Cardiac atrium fibroblast (primary cell): Measurements from ENCODE around the gene PTPN11. TPM values are rescaled to one million over a fixed set of nuclear protein-coding genes. Genes with fewer than 3 reads are reported as not detected.

ENCODE experiments used
- total RNA-seq: library from RNA; depleted of rRNA; stranded (reverse); fragments of >200 nt; gene quantifications from 2 replicates; pipeline ENCODE4 v1.2.3, GENCODE V29; 2015

Gene PTPN11
- 56.5 and 79.4 TPM in 2 replicates for total RNA-seq

DNA sequence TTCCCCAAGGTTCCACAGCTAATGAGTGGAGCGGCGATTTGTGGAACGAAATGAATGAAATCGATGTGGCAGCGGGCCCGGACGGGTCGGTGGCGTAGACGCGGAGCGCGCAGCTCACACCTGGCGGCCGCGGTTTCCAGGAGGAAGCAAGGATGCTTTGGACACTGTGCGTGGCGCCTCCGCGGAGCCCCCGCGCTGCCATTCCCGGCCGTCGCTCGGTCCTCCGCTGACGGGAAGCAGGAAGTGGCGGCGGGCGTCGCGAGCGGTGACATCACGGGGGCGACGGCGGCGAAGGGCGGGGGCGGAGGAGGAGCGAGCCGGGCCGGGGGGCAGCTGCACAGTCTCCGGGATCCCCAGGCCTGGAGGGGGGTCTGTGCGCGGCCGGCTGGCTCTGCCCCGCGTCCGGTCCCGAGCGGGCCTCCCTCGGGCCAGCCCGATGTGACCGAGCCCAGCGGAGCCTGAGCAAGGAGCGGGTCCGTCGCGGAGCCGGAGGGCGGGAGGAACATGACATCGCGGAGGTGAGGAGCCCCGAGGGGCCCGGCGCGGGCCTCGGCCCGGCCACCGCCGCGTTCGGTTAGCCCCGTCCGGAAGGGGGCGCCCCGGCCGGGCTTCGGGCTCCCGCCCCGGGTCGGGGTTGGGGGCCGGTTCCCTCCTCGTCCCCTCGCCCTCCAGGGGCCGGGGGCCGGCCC is at the start of gene PTPN11:
Gene PTPN11 (plus strand): TSS at position 340 of the 689 bp plus-strand sequence. CDS start 165 bp downstream, at position 505.

DNA sequence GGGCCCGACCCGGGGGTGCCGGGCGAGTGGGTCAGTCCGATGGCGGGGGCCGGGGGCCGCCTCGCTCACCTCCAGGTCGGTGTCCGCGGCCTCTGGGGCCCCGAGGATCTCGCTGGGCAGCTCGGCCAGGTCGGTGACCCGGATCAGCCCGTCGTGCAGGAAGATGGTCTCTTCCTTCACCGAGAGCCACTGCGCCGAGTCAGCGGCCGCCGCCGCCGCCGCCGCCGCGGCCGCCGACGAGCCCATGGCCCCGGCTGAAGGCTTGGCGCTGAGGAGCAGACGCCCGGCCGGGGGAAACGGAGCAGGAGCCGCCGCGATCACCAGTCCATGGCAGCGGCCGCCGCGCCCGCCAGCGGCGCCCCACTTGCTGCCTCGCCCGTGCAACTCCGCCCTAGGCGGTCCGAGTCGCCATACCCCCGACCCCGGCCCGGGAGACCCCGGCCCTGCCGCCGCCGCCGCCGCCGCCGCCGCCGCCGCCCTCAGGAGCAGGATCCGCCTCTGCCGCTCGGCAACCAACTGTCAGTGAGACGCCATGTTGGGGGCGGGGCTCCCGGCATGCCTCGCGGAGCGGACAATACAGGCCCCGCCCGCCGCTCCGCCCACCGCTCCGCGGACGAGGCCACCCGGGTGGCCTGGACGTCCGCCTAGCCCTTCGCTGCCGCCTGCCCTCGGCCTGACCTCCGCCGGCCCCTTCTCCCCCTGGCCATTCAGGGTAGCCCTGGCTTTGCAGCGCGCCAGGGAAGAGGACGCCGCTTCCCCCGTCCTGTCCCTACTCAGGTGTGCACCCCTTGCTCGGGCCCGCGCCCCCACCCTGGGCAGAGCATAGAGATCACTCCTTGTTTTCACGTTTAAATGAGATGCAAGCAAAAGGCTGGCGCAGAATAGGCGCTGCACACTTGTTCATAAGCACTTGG is 36.6 kb upstream of the PTPN11 start, which contains the start of gene HECTD4:
Gene HECTD4 (minus strand): TSS at position 549 of the 914 bp plus-strand sequence. CDS start 303 bp downstream, at position 246.

DNA sequence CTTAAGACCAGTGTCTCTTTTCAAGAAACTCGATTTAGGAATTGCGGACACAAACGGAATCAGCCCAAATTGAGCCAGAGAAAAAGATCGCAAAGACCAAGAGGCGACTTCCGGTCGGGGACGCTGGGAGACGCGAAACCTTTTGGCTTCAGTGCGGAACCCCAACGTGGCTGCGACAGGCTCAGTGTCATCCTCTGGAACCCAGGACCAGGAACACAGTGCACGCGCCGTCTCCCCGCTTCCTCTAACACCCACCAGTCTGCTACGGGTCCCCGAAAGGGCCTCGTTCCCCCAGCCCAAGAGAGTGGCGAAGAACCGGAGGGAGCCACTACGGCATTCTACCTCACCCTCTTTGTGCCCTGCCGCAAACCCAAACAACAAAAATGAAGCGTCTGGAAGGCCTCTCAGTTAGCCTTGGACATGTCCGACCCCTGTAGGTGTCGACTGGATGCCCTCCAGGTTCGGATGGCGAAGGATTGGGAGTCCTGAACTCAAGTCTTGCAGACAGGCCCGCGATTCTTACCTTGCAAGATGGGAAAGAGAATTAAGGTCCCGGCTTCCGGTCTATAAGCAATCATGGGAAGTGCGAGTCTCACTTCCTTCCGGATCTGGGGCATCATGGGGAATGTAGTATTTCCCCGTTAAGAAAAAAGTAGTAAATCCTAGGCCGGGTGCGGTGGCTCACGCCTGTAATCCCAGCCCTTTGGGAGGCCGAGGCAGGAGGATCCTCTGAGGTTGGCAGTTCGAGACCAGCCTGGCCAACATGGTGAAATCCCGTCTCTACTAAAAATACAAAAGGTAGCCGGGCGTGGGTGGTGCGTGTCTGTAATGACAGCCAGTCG is 9.5 kb upstream of the PTPN11 start, which contains the start of gene RPL6:
Gene RPL6 (minus strand): TSS at position 542 of the 842 bp plus-strand sequence. CDS start 949 bp downstream, outside the sequence.

Other genes with a start within 250 kb of the PTPN11 start
- 6.1 and 16.5 TPM in 2 replicates for gene HECTD4, start 36.5 kb upstream of the PTPN11 start, total RNA-seq
- 1,930 and 2,135 TPM in 2 replicates for gene RPL6, start 9.3 kb upstream of the PTPN11 start, total RNA-seq